GM23338 (cell line): ENCODE data around the gene ENTPD8. TPM values are rescaled to one million over a fixed set of nuclear protein-coding genes. Genes with fewer than 3 reads are reported as not detected.

ENCODE experiments used
- ATAC-seq: fragments of 200-7000 bp; cut with Tn5 transposase; 3 replicates; pipeline ENCODE4 v1.9.1; 2020
- DNase-seq: peaks from one replicate; pipeline ENCODE4 v3.0.0-alpha.2; 2015; ENCODE audit warnings: low spot score
- H2AFZ ChIP-seq: fragments of 200-600 bp; sonication (generic); 2 replicates; pipeline ENCODE4 v1.8.0; 2016; ENCODE audit warnings: antibody characterized with exemption, mild to moderate bottlenecking, moderate library complexity
- H3F3A ChIP-seq: fragments of 200-600 bp; sonication (generic); replicated peaks from 2 replicates; pipeline ENCODE4 v1.8.0; 2017; ENCODE audit warnings: antibody characterized with exemption, mixed run types, low read depth
- H3K27ac ChIP-seq: fragments of 200-600 bp; sonication (generic); 2 replicates; pipeline ENCODE4 v1.6.1; 2016; ENCODE audit warnings: low read depth
- H3K27me3 ChIP-seq: fragments of 200-600 bp; sonication (generic); 2 replicates; pipeline ENCODE4 v1.8.0; 2016; ENCODE audit warnings: mild to moderate bottlenecking, mixed run types, moderate library complexity; ENCODE audit not compliant: insufficient read depth
- H3K36me3 ChIP-seq: fragments of 200-600 bp; sonication (generic); 2 replicates; pipeline ENCODE4 v1.8.0; 2016; ENCODE audit warnings: mild to moderate bottlenecking; ENCODE audit not compliant: insufficient read depth
- H3K4me1 ChIP-seq: fragments of 200-600 bp; sonication (generic); 2 replicates; pipeline ENCODE4 v1.8.0; 2016; ENCODE audit warnings: mild to moderate bottlenecking, moderate library complexity; ENCODE audit not compliant: insufficient read depth
- H3K4me2 ChIP-seq: fragments of 200-600 bp; sonication (generic); 2 replicates; pipeline ENCODE4 v1.7.1; 2017; ENCODE audit warnings: mixed run types
- H3K4me3 ChIP-seq: fragments of 200-600 bp; sonication (generic); 2 replicates; pipeline ENCODE4 v1.6.1; 2016; ENCODE audit warnings: mixed run types
- H3K79me2 ChIP-seq: fragments of 200-600 bp; sonication (generic); replicated peaks from 2 replicates; pipeline ENCODE4 v1.8.0; 2017; ENCODE audit warnings: mild to moderate bottlenecking; ENCODE audit not compliant: insufficient read depth
- H3K9me2 ChIP-seq: fragments of 200-600 bp; sonication (generic); 2 replicates; pipeline ENCODE4 v1.8.0; 2017; ENCODE audit not compliant: insufficient read depth
- H4K20me1 ChIP-seq: fragments of 200-600 bp; sonication (generic); replicated peaks from 2 replicates; pipeline ENCODE4 v1.8.0; 2017; ENCODE audit warnings: mild to moderate bottlenecking; ENCODE audit not compliant: insufficient read depth
- H3K27ac Mint-ChIP-seq: 2 replicates; pipeline ENCODE4 v1.8.0; 2020; ENCODE audit warnings: inconsistent platforms, mild to moderate bottlenecking, moderate library complexity, mixed read lengths
- H3K27me3 Mint-ChIP-seq: 3 replicates; pipeline ENCODE4 v1.8.0; 2022; ENCODE audit warnings: low read depth, mild to moderate bottlenecking, moderate library complexity, mixed read lengths, inconsistent platforms; ENCODE audit not compliant: insufficient read depth, poor library complexity
- H3K36me3 Mint-ChIP-seq: 3 replicates; pipeline ENCODE4 v1.8.0; 2021; ENCODE audit warnings: low read depth, mild to moderate bottlenecking, inconsistent platforms, moderate library complexity, mixed read lengths
- H3K4me1 Mint-ChIP-seq: 3 replicates; pipeline ENCODE4 v1.8.0; 2020; ENCODE audit warnings: mild to moderate bottlenecking, inconsistent platforms, mixed read lengths
- H3K4me3 Mint-ChIP-seq: 3 replicates; pipeline ENCODE4 v1.8.0; 2021; ENCODE audit warnings: moderate library complexity, mild to moderate bottlenecking, inconsistent platforms, mixed read lengths
- H3K9me3 Mint-ChIP-seq: 3 replicates; pipeline ENCODE4 v1.8.0; 2020; ENCODE audit warnings: moderate library complexity, mild to moderate bottlenecking, inconsistent platforms, mixed read lengths
- CREB1 ChIP-seq: fragments of 250-450 bp; sonication (Bioruptor Pico); IDR thresholded peaks from 2 replicates; pipeline ENCODE4 v1.5.0; 2020; ENCODE audit warnings: low read depth, mild to moderate bottlenecking, moderate library complexity
- EZH2 ChIP-seq: fragments of 200-600 bp; sonication (generic); IDR thresholded peaks from one replicate; pipeline ENCODE4 v1.8.0; 2017; ENCODE audit warnings: antibody characterized with exemption, mild to moderate bottlenecking, low read depth; ENCODE audit not compliant: unreplicated experiment
- EZH2phosphoT487 ChIP-seq: fragments of 200-600 bp; sonication (generic); IDR thresholded peaks from one replicate; pipeline ENCODE4 v1.8.1; 2018; ENCODE audit warnings: antibody characterized with exemption; ENCODE audit not compliant: unreplicated experiment
- NANOG ChIP-seq: IDR thresholded peaks from 2 replicates; pipeline ENCODE4 v1.6.1; 2016; ENCODE audit warnings: antibody characterized with exemption, borderline replicate concordance
- STAT1 ChIP-seq: IDR thresholded peaks from one replicate; pipeline ENCODE4 v1.6.1; 2016; ENCODE audit warnings: antibody characterized with exemption; ENCODE audit not compliant: unreplicated experiment
- polyA plus RNA-seq: library from polyadenylated mRNA; unstranded; fragments of >200 nt; fragmentation: Nextera tagmentation; extraction: Ambion mirVana; gene quantifications from 2 replicates; pipeline ENCODE4 v1.2.1, GENCODE V29; 2016
- total RNA-seq: library from RNA; depleted of rRNA; stranded (reverse); fragments of >200 nt; shearing (Covaris generic); gene quantifications from 2 replicates; pipeline ENCODE4 v1.2.3, GENCODE V29; 2014
- TF ChIP-seq, protein P1 (sequence below): fragments of 250-450 bp; sonication (Bioruptor Pico); IDR thresholded peaks from 2 replicates; pipeline ENCODE4 v1.5.0; 2020; ENCODE audit warnings: mild to moderate bottlenecking, moderate library complexity
- TF ChIP-seq, protein P2 (sequence below), 2 experiments: fragments of 200-600 bp in 1 of 2; sonication (generic) in 1 of 2; conservative IDR thresholded peaks; 2 replicates each; pipeline versions ENCODE4 v1.5.1 to v1.6.1; 2016 to 2017; ENCODE audit warnings: antibody characterized with exemption in 2 of 2, low read depth in 2 of 2, mild to moderate bottlenecking in 2 of 2, moderate library complexity in 1 of 2

The ENTPD8 gene
- total and polyA plus RNA-seq, 2 experiments from 2014 or later: 0.42 to 0.89 TPM

DNA sequence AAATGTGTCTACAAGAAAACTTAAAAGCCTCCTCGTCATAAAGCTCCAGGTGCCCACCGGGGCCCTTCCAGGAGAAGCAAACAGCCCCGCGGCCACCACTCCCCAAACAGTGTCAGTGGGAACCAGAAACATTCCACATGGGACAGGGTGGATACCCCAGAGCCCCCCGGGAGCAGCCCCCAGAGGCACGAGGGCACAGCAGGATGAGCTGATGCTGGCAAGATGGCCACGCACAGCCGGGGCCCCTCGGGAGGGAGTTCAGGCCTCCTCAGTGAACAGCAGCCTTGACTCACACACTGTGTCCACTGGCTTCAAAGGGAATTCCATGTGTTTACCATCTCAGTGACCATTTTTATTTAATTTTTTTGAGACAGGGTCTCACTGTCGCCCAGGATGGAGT is 28.7 kb downstream of the ENTPD8 start (continued):
- TF ChIP-seq, protein P1, sequence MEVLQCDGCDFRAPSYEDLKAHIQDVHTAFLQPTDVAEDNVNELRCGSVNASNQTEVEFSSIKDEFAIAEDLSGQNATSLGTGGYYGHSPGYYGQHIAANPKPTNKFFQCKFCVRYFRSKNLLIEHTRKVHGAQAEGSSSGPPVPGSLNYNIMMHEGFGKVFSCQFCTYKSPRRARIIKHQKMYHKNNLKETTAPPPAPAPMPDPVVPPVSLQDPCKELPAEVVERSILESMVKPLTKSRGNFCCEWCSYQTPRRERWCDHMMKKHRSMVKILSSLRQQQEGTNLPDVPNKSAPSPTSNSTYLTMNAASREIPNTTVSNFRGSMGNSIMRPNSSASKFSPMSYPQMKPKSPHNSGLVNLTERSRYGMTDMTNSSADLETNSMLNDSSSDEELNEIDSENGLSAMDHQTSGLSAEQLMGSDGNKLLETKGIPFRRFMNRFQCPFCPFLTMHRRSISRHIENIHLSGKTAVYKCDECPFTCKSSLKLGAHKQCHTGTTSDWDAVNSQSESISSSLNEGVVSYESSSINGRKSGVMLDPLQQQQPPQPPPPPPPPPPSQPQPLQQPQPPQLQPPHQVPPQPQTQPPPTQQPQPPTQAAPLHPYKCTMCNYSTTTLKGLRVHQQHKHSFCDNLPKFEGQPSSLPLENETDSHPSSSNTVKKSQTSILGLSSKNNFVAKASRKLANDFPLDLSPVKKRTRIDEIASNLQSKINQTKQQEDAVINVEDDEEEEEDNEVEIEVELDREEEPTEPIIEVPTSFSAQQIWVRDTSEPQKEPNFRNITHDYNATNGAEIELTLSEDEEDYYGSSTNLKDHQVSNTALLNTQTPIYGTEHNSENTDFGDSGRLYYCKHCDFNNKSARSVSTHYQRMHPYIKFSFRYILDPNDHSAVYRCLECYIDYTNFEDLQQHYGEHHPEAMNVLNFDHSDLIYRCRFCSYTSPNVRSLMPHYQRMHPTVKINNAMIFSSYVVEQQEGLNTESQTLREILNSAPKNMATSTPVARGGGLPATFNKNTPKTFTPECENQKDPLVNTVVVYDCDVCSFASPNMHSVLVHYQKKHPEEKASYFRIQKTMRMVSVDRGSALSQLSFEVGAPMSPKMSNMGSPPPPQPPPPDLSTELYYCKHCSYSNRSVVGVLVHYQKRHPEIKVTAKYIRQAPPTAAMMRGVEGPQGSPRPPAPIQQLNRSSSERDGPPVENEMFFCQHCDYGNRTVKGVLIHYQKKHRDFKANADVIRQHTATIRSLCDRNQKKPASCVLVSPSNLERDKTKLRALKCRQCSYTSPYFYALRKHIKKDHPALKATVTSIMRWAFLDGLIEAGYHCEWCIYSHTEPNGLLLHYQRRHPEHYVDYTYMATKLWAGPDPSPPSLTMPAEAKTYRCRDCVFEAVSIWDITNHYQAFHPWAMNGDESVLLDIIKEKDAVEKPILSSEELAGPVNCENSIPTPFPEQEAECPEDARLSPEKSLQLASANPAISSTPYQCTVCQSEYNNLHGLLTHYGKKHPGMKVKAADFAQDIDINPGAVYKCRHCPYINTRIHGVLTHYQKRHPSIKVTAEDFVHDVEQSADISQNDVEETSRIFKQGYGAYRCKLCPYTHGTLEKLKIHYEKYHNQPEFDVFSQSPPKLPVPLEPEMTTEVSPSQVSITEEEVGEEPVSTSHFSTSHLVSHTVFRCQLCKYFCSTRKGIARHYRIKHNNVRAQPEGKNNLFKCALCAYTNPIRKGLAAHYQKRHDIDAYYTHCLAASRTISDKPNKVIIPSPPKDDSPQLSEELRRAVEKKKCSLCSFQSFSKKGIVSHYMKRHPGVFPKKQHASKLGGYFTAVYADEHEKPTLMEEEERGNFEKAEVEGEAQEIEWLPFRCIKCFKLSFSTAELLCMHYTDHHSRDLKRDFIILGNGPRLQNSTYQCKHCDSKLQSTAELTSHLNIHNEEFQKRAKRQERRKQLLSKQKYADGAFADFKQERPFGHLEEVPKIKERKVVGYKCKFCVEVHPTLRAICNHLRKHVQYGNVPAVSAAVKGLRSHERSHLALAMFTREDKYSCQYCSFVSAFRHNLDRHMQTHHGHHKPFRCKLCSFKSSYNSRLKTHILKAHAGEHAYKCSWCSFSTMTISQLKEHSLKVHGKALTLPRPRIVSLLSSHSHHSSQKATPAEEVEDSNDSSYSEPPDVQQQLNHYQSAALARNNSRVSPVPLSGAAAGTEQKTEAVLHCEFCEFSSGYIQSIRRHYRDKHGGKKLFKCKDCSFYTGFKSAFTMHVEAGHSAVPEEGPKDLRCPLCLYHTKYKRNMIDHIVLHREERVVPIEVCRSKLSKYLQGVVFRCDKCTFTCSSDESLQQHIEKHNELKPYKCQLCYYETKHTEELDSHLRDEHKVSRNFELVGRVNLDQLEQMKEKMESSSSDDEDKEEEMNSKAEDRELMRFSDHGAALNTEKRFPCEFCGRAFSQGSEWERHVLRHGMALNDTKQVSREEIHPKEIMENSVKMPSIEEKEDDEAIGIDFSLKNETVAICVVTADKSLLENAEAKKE (CRISPR knock-in tag): no peak

DNA sequence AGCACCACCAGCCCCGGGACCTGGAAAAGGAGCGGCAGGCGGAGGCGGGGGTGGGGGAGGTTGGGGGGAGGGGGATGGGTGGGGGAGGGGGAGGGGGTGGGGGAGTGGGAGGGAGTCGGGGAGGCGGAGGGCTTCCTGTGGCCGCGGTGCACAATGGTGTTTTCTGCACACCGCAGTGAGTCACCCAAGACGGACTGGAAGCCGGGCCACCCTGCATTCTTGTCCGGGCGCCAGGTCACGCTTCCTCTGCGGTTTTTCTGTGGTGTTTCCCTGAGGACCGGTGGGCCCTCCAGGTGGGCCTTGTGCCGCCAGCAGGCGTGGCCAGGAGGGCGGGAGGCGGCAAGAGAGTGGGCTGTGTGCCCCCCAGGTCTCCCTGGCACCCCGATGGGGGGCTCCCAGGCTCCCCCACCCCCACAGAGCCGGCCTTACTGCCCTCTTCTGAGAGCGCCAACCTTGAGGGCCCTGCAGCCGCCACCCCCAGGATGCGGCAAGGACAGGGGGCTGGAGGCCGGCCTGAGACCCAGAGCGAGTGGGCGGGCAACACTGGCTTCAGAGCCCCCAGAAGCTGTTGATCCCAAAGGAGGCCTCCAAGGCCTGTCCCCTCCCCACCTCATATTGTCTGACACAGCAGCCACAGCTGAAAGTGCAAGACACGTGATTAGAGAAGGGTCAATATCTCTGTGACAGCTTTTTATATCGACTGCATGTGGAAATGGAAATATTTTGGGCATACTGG is 29.3 kb downstream of the ENTPD8 start:
- H3K79me2 ChIP-seq: 0 out of 2 replicates have a peak, but pooled peaks cover 2% of the 10 kb centered on the region
- H3K36me3 ChIP-seq: no peaks in the 10 kb centered on the region
- H3K4me3 ChIP-seq: no peak overlapping the region
- no peak overlapping the region for H2AFZ ChIP-seq
- no peaks in the 10 kb centered on the region for H3K9me3 Mint-ChIP-seq
- H3K9me2 ChIP-seq: no peaks in the 10 kb centered on the region
- H3K27ac ChIP-seq: no peak overlapping the region
- ATAC-seq (no peak), DNase-seq (no peak)
- 0 out of 2 replicates have a peak, but pooled peaks cover 3% of the 10 kb centered on the region for H3F3A ChIP-seq
- no peaks in the 10 kb centered on the region; the same call in 1 of the 3 replicates for H3K4me1 Mint-ChIP-seq
- no peaks in the 10 kb centered on the region; the same call in none of the 2 replicates for H4K20me1 ChIP-seq
- no peaks in the 10 kb centered on the region for H3K36me3 Mint-ChIP-seq
- H3K27me3 ChIP-seq: no peaks in the 10 kb centered on the region
- no peak overlapping the region for H3K4me2 ChIP-seq
- H3K27me3 Mint-ChIP-seq: peaks cover 2% of the 10 kb centered on the region
- no peak overlapping the region for H3K4me3 Mint-ChIP-seq
- 0 out of 2 replicates have a peak, but pooled peaks cover 3% of the 10 kb centered on the region for H3K4me1 ChIP-seq
- H3K27ac Mint-ChIP-seq: no peak overlapping the region
- TF ChIP-seq EZH2phosphoT487: no peak
- TF ChIP-seq NANOG: no peak
- TF ChIP-seq EZH2: no peak
- TF ChIP-seq STAT1: no peak
- TF ChIP-seq, protein P2, sequence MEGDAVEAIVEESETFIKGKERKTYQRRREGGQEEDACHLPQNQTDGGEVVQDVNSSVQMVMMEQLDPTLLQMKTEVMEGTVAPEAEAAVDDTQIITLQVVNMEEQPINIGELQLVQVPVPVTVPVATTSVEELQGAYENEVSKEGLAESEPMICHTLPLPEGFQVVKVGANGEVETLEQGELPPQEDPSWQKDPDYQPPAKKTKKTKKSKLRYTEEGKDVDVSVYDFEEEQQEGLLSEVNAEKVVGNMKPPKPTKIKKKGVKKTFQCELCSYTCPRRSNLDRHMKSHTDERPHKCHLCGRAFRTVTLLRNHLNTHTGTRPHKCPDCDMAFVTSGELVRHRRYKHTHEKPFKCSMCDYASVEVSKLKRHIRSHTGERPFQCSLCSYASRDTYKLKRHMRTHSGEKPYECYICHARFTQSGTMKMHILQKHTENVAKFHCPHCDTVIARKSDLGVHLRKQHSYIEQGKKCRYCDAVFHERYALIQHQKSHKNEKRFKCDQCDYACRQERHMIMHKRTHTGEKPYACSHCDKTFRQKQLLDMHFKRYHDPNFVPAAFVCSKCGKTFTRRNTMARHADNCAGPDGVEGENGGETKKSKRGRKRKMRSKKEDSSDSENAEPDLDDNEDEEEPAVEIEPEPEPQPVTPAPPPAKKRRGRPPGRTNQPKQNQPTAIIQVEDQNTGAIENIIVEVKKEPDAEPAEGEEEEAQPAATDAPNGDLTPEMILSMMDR (conservative IDR thresholded peaks at IDR 0.05; ENCODE audit: low read depth in 2 of 2): no peak
- TF ChIP-seq CREB1 (CRISPR knock-in tag): no peak
